Stimulated activated CD8-positive, alpha-beta memory T cell treated with anti-CD3 and anti-CD28 coated beads, Interleukin-4, amount 100 ng/mL, for 48 hours (primary cell): ENCODE data around the gene SYCN.
A peak's percentile ranks its signal among the peaks of the same experiment; 100 is the strongest.
"Not testable (repeated sequence)": the region's sequence is repeated elsewhere in the genome, so short reads cannot be mapped to it uniquely, and the experiment has no call there.

ENCODE experiments used
- DNase-seq: peaks from one replicate; pipeline ENCODE4 v3.0.0-alpha.2; 2020

The SYCN gene, protein sequence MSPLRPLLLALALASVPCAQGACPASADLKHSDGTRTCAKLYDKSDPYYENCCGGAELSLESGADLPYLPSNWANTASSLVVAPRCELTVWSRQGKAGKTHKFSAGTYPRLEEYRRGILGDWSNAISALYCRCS

DNA sequence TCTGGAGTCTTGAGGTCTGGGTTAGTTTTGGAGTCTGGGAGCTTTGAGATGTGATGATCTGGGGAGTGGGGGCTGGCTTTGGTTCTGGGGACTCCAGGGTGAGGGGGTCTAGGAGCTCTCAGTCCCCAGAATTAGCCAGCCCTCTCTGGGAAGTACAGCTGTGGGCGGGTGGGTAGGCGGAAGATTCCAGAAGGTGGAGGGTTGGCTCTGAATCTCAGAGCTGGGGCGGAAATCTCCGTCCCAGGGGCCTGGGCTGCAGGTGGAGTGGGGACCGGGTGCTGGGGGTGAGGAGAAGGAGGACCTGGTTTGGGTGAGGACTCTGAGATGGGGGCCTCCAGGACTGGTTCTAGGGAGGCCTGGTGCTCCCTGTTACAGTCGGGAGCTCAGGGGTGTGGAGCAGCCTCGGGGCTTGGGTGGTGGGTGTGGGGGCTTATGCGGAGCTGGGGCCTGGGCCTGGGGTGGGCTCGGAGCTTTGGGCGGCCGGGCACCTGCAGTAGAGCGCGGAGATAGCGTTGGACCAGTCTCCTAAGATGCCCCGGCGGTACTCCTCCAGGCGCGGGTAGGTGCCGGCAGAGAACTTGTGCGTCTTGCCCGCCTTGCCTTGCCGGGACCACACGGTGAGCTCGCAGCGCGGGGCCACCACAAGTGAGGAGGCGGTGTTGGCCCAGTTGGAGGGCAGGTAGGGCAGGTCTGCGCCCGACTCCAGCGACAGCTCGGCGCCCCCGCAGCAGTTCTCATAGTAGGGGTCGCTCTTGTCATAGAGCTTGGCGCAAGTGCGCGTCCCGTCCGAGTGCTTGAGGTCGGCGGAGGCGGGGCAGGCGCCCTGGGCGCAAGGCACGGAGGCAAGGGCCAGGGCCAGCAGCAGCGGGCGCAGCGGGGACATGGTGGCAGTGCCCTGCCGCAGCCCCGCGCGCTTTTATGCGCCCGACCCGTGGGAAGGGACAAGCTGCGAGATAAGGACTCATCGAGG is at the start of gene SYCN:
SYCN (minus strand) TSS at position 892 of the 970 bp plus-strand sequence; CDS start at position 883, 9 bp downstream.
- no peak for DNase-seq

DNA sequence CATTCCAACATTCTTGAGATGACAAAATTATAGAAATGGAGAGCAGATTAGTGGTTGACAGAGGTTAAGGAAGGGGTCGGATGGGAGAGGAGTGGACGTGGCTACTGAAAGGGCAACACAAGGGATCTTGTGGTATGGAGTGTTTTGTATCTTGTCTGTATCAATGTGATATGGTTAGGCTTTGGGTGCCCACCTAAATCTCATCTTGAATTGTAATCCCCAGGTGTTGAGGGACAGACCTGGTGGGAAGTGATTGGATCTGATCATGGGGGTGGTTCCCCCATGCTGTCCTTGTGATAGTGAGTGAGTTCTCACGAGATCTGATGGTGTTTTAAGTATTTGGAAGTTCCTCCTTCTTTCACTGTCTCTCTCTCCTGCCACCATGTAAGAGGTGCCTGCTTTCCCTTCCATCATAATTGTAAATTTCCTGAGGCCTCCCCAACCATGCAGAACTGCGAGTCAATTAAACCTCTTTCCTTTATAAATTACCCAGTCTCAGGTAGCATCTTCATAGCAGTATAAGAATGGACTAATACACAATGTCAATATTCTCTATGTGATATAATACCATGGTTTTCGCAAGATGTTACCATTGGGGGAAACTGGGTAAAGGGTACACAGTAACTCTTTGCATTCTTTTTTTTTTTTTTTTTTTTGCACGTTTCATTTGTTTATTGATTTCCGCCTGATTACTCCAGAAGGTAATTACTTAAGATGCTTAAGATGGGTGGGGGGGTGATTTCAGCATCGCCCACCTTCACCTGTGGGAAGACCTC is 49.5 kb upstream of the SYCN start:
- no peak for DNase-seq

DNA sequence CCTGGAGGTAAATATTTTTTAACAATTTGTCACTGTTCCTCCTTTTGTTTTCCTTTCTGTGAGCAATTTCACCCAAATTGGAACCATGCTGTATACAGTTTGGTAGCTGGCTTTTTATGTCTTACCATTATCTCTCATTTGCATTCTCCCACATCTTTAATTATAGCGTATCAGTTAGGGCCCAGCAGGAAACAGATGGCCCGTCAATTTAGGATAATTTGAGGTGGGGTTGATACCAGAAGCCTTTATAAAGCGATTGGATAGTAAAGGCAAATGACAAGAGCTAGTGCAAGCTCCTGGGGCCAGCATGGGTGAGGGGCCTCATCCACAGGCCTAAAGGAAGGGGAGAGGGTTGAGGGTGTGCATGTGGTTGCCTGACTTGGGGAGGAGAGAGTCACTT is 48.4 kb upstream of the SYCN start:
- DNase-seq = no peak

DNA sequence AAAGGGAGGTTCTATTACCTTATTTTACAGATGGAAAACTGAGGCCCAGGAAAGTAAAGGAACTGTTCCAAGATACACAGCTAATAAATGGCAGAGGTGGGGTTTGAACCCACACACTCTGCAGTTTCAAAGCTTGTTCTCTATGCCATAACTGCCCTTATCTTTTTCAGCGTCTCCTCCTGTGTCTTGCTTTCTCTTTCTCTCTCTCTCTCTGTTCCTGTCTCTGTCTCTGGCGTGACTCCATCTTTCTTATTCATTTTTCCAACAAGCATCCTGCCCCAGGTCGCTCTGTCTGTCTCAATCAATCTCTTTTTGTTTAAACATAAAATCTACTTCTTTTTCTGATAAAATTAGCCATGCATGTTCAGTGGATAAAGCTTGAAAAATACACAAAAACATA is 47.8 kb upstream of the SYCN start:
- no peak for DNase-seq

DNA sequence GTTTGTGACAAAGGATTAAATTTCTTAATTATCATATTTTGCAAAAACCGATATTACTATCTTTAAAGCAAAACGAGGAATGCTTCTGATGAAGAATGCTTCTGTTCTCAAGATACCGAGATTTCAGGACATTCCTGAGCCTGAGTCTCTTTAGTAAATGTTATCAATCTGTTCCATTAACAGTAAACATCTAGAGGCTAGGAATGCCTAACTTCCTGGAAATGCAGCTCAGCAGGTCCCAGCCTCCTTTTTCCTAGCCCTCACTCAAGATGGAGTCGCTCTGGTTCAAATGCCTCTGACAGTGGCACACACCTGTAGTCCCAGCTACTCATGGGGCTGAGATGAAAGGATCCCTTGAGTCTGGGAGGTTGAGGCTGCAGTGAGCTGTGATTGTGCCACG is 47.0 kb upstream of the SYCN start:
- no peak for DNase-seq

DNA sequence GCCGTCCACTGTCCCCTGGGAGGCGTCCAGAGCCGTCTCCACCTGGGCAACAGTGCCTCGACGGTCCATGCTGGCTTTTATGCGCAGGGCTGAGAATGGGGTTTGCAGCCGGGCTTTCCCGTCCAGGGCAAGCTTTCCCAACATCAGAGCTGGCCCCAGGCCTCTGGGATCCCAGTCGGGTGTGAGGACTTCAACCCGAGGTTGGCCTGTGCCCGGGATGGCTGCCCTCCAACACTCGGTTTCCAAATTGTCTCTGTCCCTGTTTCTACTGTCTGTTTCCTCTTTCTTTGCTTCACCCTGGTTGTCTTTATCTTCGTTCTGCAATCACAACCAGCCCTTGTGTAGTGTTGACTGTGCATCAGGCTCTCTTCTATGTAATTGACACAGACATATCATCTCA is 44.7 kb upstream of the SYCN start, which contains the start of gene IFNL4:
IFNL4 (minus strand) TSS at position 51 of the 400 bp plus-strand sequence.
- DNase-seq = no peak

DNA sequence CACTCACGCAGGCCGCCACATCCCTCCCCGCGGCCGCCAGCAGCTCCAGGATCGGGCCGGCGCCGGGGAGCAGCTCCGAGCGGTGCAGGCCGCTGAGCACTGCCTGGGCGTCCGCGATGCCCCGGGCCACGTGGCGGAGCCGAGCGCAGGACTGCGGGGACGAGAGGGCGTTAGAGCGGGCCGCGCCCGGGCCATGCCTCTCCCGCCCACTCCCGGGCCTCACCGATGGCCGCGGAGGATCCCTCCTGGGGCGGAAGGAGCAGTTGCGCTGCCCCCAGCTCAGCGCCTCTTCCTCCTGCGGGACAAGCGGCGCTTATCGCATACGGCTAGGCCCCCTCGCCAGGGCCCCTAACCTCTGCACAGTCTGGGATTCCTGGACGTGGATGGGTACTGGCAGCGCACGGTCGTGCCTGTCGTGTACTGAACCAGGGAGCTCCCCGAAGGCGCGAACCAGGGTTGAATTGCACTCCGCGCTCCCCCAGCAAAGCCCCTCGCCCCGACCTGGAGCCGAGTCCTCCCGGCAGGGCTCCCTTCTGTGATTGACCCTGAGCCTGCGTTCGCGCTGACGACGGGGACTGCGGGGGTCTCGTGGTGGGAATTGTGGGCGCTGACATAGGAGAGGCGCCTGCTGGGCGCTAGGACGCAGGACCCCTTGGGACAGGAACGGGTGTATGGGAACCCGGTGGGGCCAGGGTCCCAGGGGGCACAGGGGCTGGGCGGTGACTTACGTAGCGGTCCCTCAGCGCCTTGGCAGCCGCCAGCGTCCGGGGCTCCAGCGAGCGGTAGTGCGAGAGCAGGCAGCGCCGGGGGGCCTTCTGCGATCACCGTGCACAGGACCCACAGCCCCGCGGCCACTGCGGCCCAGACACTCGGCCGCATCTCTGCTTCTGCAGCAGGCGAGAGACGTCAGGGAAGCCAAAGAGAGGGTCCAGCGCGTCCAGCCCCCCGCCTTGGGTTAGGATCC is 43.9 kb upstream of the SYCN start:
- DNase-seq = no peak

DNA sequence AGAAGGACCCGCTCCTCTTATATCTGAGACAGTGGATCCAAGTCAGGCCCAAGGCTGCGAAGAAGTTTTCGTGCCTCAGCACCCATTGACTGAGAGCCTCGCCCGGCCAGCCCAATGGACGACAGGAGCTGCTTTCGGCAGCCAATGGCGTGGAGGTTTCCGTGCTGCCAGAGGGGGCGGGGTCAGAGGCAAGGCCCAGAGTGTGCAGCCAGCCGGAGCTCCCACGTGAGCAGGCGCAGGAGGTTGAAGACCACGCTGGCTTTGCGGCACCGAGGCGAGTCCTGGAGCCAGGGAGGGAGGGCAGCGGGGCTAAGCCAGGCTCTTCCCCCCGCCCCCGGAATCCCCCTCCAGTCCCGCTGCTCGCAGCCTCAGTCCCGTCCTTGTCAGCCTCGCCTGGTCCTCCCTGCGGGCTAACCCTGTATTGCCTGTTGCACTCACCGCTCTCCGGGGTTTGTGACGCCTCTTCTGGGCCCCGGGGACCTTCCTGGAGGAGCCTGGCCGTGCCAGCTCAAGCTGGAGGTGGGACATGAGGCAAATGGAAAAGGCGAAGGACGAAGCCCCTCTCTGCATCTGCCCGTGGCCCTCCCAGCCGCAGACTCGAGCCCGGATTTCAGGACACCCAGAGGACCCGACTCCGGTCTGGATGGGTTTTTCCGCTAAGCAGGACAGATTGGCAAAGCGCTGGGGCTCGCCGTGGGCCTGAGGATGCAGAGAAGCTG is 43.0 kb upstream of the SYCN start:
- DNase-seq = peak; percentile 62

DNA sequence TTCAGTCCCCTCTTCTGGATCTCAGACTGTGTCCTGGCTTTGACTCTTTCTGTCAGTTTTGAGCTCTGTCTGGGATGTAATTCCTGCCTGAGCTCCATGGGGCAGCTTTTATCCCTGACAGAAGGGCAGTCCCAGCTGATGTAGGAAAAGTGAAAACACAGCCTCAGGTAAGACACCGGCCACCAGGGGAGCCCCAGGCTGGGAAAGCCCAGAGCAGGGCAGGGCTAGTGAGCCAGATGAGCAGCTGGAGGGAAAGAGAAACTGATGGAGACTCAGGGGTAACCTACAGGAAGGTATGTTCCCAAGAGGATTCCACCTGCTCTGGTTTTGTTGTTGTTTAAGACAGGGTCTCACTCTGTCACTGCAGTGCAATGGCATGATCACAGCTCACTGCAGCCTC is 41.1 kb upstream of the SYCN start:
- DNase-seq = not testable (repeated sequence)

DNA sequence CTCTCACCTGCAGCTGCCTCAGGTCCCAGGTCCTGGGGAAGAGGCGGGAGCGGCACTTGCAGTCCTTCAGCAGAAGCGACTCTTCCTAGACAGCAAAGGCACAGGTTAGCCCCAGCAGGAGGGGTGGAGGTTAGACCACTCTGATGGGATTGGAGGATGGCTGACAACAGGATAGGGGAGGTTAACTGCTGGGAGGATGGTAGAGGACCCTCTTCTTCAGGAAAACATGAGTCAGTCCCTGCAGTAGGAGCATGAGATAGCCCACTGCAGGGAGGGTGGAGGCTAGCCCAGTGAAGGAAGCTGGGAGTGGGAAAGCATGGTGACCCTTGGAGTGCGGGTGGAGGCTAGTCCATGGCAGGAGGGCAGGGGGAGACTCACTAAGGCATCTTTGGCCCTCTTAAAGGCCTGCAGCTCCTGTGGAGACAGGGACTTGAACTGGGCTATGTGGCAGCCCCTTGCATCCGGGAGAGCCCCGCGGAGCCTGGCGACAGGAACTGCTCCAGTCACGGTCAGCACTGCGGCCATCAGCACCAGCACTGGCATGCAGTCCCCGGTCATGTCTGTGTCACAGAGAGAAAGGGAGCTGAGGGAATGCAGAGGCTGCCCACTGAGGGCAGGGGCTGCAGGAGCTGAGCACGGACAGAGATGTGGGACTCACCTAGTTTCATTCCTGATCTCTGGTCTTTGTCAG is 40.5 kb upstream of the SYCN start, which contains the start of gene IFNL3:
IFNL3 (minus strand) TSS at position 597 of the 691 bp plus-strand sequence; CDS start at position 558, 39 bp downstream.
- DNase-seq = not testable (repeated sequence)

DNA sequence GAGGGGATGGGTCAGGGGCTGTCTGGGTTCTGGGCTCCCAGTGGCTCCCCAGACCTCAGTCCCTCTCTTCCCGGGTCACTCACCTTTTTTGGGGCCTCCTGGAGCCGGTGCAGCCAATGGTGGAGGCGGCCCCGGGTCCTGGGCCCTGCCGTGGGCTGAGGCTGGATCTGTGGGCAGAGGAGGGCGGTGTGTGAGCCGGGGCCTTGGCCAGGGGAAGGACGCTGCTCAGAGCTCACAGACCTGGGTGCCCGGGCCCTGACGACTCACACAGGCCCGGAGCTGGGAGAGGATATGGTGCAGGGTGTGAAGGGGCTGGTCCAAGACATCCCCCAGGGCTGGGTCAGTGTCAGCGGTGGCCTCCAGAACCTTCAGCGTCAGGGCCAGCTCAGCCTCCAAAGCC is 39.7 kb upstream of the SYCN start:
- not testable (repeated sequence) for DNase-seq

DNA sequence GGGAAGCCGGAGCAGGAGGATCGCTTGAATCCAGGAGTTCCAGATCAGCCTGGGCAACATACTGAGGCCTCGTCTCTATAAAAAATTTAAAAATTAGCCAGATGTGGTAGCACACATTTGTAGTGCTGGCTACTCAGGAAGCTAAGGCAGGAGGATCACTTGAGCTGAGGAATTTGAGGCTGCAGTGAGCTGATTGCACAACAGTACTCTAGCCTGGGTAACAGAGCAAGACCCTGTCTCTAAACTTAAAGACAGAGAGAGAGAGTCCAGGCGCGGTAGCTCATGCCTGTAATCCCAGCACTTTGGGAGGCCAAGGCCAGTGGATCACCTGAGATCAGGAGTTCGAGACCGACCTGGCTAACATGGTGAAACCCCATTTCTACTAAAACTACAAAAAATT is 36.4 kb upstream of the SYCN start:
- no peak for DNase-seq

DNA sequence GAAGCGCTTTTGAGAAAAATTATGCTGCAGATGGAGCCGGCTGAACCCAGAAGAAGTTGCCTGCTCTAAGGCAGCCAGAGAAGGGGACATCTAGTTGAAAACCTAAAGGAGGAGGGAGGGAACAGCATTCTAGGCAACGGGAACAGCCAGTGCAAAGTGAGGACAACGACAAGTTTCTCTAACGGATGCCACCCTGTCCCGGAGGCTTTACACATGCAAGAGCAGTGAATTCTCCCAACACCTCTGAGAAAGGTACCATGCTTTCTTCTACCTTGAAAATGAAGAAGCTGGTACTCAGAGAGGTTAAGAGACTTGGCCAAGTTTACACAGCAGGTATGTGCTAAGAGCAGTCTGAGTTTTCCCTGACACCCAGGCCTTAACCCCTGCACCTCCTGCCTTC is 34.9 kb upstream of the SYCN start:
- no peak for DNase-seq

DNA sequence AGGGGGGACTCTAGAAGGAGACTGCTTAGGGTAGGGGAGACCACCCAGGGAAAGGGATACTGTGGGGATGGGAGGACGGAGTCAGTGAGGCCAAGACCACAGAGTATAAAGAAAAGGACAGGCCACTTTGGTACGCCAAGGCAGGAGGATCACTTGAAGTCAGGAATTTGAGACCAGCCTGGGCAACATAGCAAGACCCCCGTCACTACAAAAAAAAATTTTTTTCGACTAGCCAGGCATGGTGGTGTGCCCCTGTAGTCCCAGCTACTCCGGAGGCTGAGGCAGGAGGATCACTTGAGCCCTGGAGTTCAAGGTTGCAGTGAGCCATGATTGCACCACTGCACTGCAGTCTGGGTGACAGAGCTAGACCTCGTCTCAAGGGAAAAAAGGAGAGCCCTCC is 34.1 kb upstream of the SYCN start:
- no peak for DNase-seq

DNA sequence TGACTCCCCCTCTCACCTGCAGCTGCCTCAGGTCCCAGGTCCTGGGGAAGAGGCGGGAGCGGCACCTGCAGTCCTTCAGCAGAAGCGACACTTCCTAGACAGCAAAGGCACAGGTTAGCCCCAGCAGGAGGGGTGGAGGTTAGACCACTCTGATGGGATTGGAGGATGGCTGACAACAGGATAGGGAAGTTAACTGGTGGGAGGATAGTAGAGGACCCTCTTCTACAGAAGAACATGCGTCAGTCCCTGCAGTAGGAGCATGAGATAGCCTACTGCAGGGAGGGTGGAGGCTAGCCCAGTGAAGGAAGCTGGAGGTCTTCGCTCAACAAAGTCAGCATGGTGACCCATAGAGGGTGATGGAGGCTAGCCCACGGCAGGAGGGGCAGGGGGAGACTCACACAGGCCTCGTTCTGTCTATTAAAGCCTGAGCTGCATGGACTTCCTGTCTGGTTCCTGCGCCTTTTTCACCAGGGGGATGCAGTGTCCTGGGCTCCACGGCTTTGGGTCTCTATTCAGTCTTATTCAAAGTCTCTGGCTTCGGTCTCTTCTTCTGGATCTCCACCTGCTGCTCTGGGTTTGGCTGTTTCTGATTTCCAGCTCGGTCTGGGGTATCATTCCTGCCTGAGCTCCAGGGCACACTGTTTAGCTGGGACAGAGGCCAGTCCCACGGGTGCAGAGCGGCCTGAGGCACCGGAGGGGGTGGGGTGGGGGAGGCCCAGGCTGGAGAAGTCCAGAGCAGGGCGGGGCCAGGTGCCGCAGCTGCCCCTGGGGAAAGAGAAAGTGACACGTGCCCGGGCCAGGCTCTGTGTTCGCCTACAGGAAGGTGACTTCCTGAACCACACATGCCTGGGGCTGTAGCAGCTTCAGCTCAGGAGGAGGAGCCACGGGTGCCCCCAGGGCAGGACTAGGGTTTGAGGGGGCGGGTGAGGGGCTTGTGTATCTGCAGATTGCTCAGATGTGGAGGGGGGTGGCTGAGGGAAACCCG is 33.4 kb upstream of the SYCN start:
- peak; percentile 64 for DNase-seq

DNA sequence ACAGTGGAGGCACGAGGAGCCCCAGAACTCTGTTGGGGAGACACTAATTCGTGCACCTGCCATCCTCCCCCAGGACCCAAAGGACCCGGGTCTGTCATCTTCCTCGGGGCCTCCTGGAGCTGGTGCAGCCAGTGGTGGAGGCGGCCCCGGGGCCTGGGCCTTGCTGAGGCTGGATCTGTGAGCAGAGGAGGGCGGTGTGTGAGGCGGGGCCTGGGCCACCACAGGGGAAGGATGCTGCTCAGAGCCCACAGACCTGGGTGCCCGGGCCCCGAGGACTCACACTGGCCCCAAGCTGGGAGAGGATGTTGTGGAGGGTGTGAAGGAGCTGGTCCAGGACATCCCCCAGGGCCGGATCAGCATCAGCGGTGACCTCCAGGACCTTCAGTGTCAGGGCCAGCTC is 32.5 kb upstream of the SYCN start:
- peak; percentile 56 for DNase-seq

DNA sequence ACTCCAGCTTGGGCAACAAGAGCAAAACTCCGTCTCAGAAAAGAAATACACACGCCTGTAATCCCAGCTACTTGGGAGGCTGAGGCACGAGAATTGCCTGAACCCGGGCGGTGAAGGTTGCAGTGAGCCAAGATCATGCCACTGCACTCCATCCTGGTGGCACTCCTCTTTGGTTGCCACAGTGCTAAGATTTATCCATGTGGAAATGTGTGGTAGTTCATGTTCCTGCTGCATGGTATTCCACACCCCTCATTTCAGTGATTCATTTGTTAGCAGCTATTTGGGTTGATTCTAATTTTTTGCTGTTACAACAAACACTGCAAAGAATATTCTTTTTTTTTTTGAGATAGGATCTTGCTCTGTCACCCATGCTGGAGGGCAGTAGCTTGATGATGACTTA is 28.6 kb upstream of the SYCN start:
- no peak for DNase-seq

DNA sequence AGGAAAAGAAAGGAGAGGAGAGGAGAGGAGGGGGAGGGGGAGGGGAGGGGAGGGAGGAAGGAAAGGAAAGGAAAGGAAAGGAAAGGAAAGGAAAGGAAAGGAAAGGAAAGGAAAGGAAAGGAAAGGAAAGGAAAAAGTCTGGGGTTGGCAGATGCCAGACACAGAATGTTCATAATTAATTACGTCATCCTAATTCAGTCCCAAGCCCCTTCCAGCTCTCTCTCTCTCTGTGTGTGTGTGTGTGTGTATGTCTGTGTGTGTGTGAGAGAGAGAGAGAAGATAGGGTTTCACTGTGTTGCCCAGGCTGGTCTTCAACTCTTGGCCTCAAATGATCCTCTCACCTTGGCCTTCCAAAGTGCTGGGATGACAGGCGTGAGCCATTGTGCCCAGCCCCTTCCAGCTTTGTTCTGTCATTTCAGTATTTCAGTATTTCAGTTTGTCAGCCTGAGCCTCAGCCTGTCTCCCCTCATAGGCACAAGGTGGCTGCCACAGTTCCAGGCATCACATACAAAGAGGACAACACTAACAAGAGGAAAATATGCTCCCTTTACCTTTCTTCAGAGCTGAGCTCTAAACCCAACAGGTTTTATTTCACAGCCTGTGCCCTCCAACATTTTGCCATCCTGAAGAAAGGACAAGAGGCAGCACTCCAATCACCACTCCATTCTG is 26.2 kb upstream of the SYCN start:
- DNase-seq = no peak

DNA sequence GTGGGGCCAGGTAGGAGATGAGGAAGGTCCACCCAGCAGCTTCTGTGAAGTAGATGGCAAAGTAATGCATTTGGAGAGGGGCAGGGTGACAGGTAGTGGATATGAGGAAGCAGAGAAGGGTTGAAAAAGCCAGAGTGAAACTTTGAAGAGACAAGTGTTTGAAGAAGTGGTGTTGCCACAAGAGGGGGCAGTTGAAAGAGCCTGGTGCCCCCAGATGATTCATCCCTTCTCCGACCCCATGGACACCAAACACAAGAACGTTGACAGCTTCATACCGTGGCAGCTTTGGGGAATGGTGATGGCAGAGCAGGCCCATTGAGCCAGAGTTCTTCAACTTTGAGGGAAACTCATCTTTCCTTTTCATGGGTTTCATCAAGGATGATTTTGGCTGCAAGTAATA is 20.8 kb upstream of the SYCN start:
- DNase-seq = no peak
